ENCODE data around the gene PSMD10.

The PSMD10 gene

GRCh38 chrX:108071578-108071977 lies 19.8 kb downstream of the PSMD10 start:
- no peak for DNase-seq (ENCODE audit: low read depth)

- no peak for DNase-seq (ENCODE audit: low read depth)
Measured at GRCh38 chrX:108070891-108071290, 20.5 kb downstream of the PSMD10 start.

- no peak for DNase-seq (ENCODE audit: low read depth)
Measured at GRCh38 chrX:108068121-108068520, 23.2 kb downstream of the PSMD10 start.

GRCh38 chrX:108064613-108065012 lies 26.7 kb downstream of the PSMD10 start:
- no peak for DNase-seq (ENCODE audit: low read depth)

GRCh38 chrX:108064001-108064400 lies 27.3 kb downstream of the PSMD10 start:
- no peak for DNase-seq (ENCODE audit: low read depth)

- no peak for DNase-seq (ENCODE audit: low read depth)
Measured at GRCh38 chrX:108059801-108060200, 31.5 kb downstream of the PSMD10 start.

GRCh38 chrX:108055546-108055945 lies 35.8 kb downstream of the PSMD10 start:
- DNase-seq (ENCODE audit: low read depth): no peak

GRCh38 chrX:108053218-108053617 lies 38.1 kb downstream of the PSMD10 start:
- DNase-seq (ENCODE audit: low read depth): no peak

GRCh38 chrX:108049649-108050048 lies 41.7 kb downstream of the PSMD10 start:
- DNase-seq (ENCODE audit: low read depth): no peak

GRCh38 chrX:108044554-108045256 lies 46.6 kb downstream of the PSMD10 start, which contains the start of gene VSIG1:
TSS of gene VSIG1 (plus strand) at chrX:108045065. CDS start at chrX:108045131, 66 bp downstream.
- no peak for DNase-seq (ENCODE audit: low read depth)

GRCh38 chrX:108036298-108036973 lies 54.9 kb downstream of the PSMD10 start:
- no peak for DNase-seq (ENCODE audit: low read depth)

- no peak for DNase-seq (ENCODE audit: low read depth)
Measured at GRCh38 chrX:108034725-108035124, 56.6 kb downstream of the PSMD10 start.
